Measurements from ENCODE around the gene STX17.

- TF ChIP-seq ZBTB21 (tag by site-specific recombination; IDR thresholded peaks at IDR 0.05) (no peak), ZNF585B (tag by site-specific recombination; IDR thresholded peaks at IDR 0.05) (no peak), CTCF (tag by site-specific recombination; IDR thresholded peaks at IDR 0.05) (no peak), ZNF16 (tag by site-specific recombination; IDR thresholded peaks at IDR 0.05; ENCODE audit: low read depth) (no peak), ZNF274 (IDR thresholded peaks at IDR 0.05; ENCODE audit: low read length) (no peak), ZNF274 (tag by site-specific recombination; IDR thresholded peaks at IDR 0.05; ENCODE audit: borderline replicate concordance) (no peak), ZBTB1 (tag by site-specific recombination; IDR thresholded peaks at IDR 0.05) (no peak), ZNF280C (tag by site-specific recombination; IDR thresholded peaks at IDR 0.05) (no peak), RBAK (tag by site-specific recombination; IDR thresholded peaks at IDR 0.05) (no peak), IKZF3 (tag by site-specific recombination; IDR thresholded peaks at IDR 0.05) (no peak)
These were observed 40.1 kb upstream of the STX17 start for GRCh38 chr9:99866398-99866797.
